ENCODE results near the gene LIPK.

DNA sequence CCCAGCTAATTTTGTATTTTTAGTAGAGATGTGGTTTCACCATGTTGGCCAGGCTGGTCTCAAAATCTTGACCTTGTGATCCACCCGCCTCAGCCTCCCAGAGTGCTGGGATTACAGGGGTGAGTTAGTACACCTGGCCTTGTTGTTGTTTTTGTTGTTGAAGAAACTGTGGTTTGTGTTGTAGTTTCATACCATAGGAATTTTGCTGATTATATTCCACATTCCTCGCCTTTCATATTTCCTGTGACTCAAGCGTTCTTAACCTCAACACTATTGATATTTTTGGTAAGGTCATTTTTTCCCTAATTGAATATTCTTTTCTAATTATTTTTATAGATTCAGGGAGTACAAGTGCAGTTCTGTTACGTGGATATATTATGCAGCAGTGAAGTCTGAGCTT is 25.1 kb upstream of the LIPK start:
- TF ChIP-seq, protein P1, sequence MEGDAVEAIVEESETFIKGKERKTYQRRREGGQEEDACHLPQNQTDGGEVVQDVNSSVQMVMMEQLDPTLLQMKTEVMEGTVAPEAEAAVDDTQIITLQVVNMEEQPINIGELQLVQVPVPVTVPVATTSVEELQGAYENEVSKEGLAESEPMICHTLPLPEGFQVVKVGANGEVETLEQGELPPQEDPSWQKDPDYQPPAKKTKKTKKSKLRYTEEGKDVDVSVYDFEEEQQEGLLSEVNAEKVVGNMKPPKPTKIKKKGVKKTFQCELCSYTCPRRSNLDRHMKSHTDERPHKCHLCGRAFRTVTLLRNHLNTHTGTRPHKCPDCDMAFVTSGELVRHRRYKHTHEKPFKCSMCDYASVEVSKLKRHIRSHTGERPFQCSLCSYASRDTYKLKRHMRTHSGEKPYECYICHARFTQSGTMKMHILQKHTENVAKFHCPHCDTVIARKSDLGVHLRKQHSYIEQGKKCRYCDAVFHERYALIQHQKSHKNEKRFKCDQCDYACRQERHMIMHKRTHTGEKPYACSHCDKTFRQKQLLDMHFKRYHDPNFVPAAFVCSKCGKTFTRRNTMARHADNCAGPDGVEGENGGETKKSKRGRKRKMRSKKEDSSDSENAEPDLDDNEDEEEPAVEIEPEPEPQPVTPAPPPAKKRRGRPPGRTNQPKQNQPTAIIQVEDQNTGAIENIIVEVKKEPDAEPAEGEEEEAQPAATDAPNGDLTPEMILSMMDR (CRISPR knock-in tag; IDR thresholded peaks at IDR 0.05), result no peak
- TF ChIP-seq SIN3A (IDR thresholded peaks at IDR 0.05; ENCODE audit: borderline replicate concordance, low read depth, low read length) (no peak), PBX3 (CRISPR knock-in tag; IDR thresholded peaks at IDR 0.05; ENCODE audit: borderline replicate concordance) (no peak), RXRB (CRISPR knock-in tag; IDR thresholded peaks at IDR 0.05; ENCODE audit: borderline replicate concordance) (no peak)
- TF ChIP-seq, protein P2, sequence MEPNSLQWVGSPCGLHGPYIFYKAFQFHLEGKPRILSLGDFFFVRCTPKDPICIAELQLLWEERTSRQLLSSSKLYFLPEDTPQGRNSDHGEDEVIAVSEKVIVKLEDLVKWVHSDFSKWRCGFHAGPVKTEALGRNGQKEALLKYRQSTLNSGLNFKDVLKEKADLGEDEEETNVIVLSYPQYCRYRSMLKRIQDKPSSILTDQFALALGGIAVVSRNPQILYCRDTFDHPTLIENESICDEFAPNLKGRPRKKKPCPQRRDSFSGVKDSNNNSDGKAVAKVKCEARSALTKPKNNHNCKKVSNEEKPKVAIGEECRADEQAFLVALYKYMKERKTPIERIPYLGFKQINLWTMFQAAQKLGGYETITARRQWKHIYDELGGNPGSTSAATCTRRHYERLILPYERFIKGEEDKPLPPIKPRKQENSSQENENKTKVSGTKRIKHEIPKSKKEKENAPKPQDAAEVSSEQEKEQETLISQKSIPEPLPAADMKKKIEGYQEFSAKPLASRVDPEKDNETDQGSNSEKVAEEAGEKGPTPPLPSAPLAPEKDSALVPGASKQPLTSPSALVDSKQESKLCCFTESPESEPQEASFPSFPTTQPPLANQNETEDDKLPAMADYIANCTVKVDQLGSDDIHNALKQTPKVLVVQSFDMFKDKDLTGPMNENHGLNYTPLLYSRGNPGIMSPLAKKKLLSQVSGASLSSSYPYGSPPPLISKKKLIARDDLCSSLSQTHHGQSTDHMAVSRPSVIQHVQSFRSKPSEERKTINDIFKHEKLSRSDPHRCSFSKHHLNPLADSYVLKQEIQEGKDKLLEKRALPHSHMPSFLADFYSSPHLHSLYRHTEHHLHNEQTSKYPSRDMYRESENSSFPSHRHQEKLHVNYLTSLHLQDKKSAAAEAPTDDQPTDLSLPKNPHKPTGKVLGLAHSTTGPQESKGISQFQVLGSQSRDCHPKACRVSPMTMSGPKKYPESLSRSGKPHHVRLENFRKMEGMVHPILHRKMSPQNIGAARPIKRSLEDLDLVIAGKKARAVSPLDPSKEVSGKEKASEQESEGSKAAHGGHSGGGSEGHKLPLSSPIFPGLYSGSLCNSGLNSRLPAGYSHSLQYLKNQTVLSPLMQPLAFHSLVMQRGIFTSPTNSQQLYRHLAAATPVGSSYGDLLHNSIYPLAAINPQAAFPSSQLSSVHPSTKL (CRISPR knock-in tag; IDR thresholded peaks at IDR 0.05), result no peak

Measured in HepG2 (cell line).